Esophagus muscularis mucosa (tissue), 4 donors: ENCODE results near the gene ATP10B. TPM values are rescaled to one million over a fixed set of nuclear protein-coding genes. Genes with fewer than 3 reads are reported as not detected.

Source experiments
- DNase-seq: peaks from one replicate; pipeline ENCODE4 v3.0.0-alpha.2; 2017; ENCODE audit errors: extremely low spot score
- H3K27ac ChIP-seq, 4 donors: fragments of 200-600 bp; sonication (generic); replicated peaks in 1 of 4; 1 replicate in 3 of 4; 2 replicates in 1 of 4; pipeline ENCODE4 v1.5.1; 2016 to 2019; ENCODE audit warnings: mild to moderate bottlenecking in 1 of 4
- H3K27me3 ChIP-seq, 4 donors: fragments of 200-600 bp; sonication (generic); one replicate each; pipeline versions ENCODE4 v1.5.1 to v1.6.0; 2016 to 2019
- H3K36me3 ChIP-seq, 4 donors: fragments of 200-600 bp; sonication (generic); one replicate each; pipeline ENCODE4 v1.5.1; 2016 to 2019
- H3K4me1 ChIP-seq, 4 donors: fragments of 200-600 bp; sonication (generic); one replicate each; pipeline ENCODE4 v1.5.1; 2016 to 2019
- H3K4me3 ChIP-seq, 4 donors: fragments of 200-600 bp; sonication (generic); 1 replicate in 2 of 4; 2 replicates in 2 of 4; pipeline ENCODE4 v1.5.1; 2016 to 2019; ENCODE audit warnings: mild to moderate bottlenecking in 4 of 4, moderate library complexity in 1 of 4
- H3K9me3 ChIP-seq, 4 donors: fragments of 200-600 bp; sonication (generic); 1 replicate in 3 of 4; 2 replicates in 1 of 4; pipeline ENCODE4 v1.5.1; 2016 to 2019
- CTCF ChIP-seq, 3 experiments: fragments of 200-600 bp in 2 of 3; fragments of 450-650 bp in 1 of 3; sonication (generic) in 2 of 3; IDR thresholded peaks; one replicate each; pipeline ENCODE4 v1.5.1; 2017 to 2019; ENCODE audit warnings: antibody characterized with exemption in 3 of 3, mild to moderate bottlenecking in 2 of 3, moderate library complexity in 1 of 3
- EP300 ChIP-seq: sonication (generic); formaldehyde crosslinking; IDR thresholded peaks from one replicate; pipeline ENCODE4 v1.6.1; 2017; ENCODE audit warnings: antibody characterized with exemption
- POLR2A ChIP-seq: fragments of 450-650 bp; IDR thresholded peaks from one replicate; pipeline ENCODE4 v1.6.1; 2017; ENCODE audit warnings: antibody characterized with exemption, moderate library complexity, mild to moderate bottlenecking, low read depth
- POLR2AphosphoS5 ChIP-seq, 2 donors: sonication (generic); formaldehyde crosslinking; IDR thresholded peaks; one replicate each; pipeline ENCODE4 v1.6.1; 2017; ENCODE audit warnings: antibody characterized with exemption in 2 of 2
- WGBS: methylation state at CpG from one replicate; pipeline ENCODE4 v1.1.5; 2018; 5-methylcytosine and 5-hydroxymethylcytosine counted together
- intact Hi-C: fragments of 100-400 bp; cut with DNase I; formaldehyde crosslinking; loops from one replicate; pipeline ENCODE4 v1.15.1; 2023
- total RNA-seq, 4 donors: library from RNA; depleted of rRNA; stranded (reverse); fragments of >200 nt; gene quantifications; one replicate each; pipeline versions ENCODE4 v1.1.0 to v1.2.1, GENCODE V29; 2016

ATP10B gene
- total RNA-seq, 4 donors from 2014 or later, result 0.42 to 1.1 (median 0.79) TPM

GRCh38 chr5:160641405-160641804, 210.6 kb downstream of the ATP10B start:
- TF ChIP-seq POLR2A (no peak), POLR2AphosphoS5 (IDR thresholded peaks at IDR 0.05) (no peak), CTCF (IDR thresholded peaks at IDR 0.05) (no peak), EP300 (no peak)
- Histone ChIP-seq H3K4me1 (no peaks in the 10 kb centered on the region), H3K4me3 (no peak overlapping the region), H3K36me3 (no peaks in the 10 kb centered on the region), H3K27ac (no peak overlapping the region), H3K9me3 (no peaks in the 10 kb centered on the region), H3K27me3 (peaks cover 0 to 10% (median 0%) of the 10 kb centered on the region in 4 donors)
- no peak for DNase-seq
- intact Hi-C loops, result no loop called here

- Histone ChIP-seq H3K27ac (no peak overlapping the region), H3K27me3 (peaks cover 0 to 10% (median 0%) of the 10 kb centered on the region in 4 donors), H3K4me3 (no peak overlapping the region), H3K36me3 (no peaks in the 10 kb centered on the region), H3K4me1 (no peaks in the 10 kb centered on the region), H3K9me3 (no peaks in the 10 kb centered on the region)
- DNase-seq, result no peak
- intact Hi-C loops, result no loop called here
- 91% methylated on average over 7 of the region's 7 CpGs for WGBS
- TF ChIP-seq CTCF (IDR thresholded peaks at IDR 0.05) (no peak), POLR2AphosphoS5 (IDR thresholded peaks at IDR 0.05) (no peak), EP300 (no peak), POLR2A (no peak)
Measured at GRCh38 chr5:160640406-160640805, 211.6 kb downstream of the ATP10B start.

GRCh38 chr5:160638161-160638742, 213.8 kb downstream of the ATP10B start:
- Histone ChIP-seq H3K4me1 (no peaks in the 10 kb centered on the region), H3K36me3 (no peaks in the 10 kb centered on the region), H3K27me3 (peaks cover 0 to 10% (median 0%) of the 10 kb centered on the region in 4 donors), H3K27ac (no peak overlapping the region), H3K4me3 (no peak overlapping the region), H3K9me3 (no peaks in the 10 kb centered on the region)
- intact Hi-C loops, result no loop called here
- DNase-seq, result no peak
- 64% methylated on average over 3 of the region's 3 CpGs for WGBS
- TF ChIP-seq POLR2A (no peak), EP300 (no peak), POLR2AphosphoS5 (IDR thresholded peaks at IDR 0.05) (no peak), CTCF (IDR thresholded peaks at IDR 0.05) (no peak)

GRCh38 chr5:160637357-160638090, 214.5 kb downstream of the ATP10B start:
- H3K4me3 ChIP-seq, result no peak overlapping the region
- WGBS, result 72% methylated on average over 4 of the region's 4 CpGs
- intact Hi-C loops, result no loop called here
- no peaks in the 10 kb centered on the region for H3K9me3 ChIP-seq
- TF ChIP-seq EP300 (no peak), CTCF (IDR thresholded peaks at IDR 0.05) (no peak)
- no peak overlapping the region for H3K27ac ChIP-seq
- no peaks in the 10 kb centered on the region for H3K4me1 ChIP-seq
- no peaks in the 10 kb centered on the region for H3K36me3 ChIP-seq
- peaks cover 0 to 10% (median 0%) of the 10 kb centered on the region in 4 donors for H3K27me3 ChIP-seq
- DNase-seq, result no peak
